ENCODE data around the gene CHCHD4. TPM values are rescaled to one million over a fixed set of nuclear protein-coding genes. Genes with fewer than 3 reads are reported as not detected.

CHCHD4 gene
- total and polyA plus RNA-seq, 10 of the 15 experiments (the other 5 are each of a cell fraction or from before 2014, with no cell fraction given) = 21.0 to 46.8 (median 29.0) TPM

DNA sequence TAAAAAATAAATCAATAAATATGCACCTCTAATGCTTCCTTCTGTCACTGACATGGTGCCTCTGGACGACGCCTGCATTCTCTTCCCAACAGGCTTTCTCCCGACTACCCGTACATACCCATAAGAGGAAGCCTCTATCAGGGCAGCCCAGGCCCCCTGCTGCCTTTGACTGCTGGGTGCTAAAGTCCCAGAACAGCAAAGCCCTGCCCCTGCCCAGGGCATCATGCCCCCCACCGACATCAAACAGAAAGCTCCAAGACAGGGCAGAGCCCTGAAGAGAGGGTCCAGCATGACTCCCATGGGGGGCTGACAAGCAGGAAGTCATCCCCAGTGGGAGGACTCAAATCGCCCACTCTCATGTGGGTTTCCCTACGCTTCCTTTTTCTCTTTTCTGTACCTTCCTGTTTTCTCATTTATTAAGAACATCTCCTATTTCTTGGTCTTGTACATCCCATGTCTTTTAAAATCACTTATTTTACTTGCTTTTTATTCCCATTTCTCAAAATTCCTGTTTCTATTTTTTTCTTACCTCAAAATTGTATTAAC, 30.3 kb upstream of the CHCHD4 start:
- POLR2A ChIA-PET = no interaction called here

More for the DNA sequence above, 30.3 kb upstream of the CHCHD4 start:
- ATAC-seq (no peak), DNase-seq (ENCODE audit: low read depth, low spot score) (no peak), FAIRE-seq (no peak)
- SMC1A ChIA-PET (ENCODE audit: uncharacterized antibody, unreplicated experiment) = no interaction called here
- Histone ChIP-seq H3K4me1 (ENCODE audit: control insufficient read depth, insufficient read depth, low read length) (no peaks in the 10 kb centered on the region), H3K27me3 (replicated peaks in 1 of 2; ENCODE audit: control insufficient read depth in 2 of 2, insufficient read depth in 2 of 2, low read length in 1 of 2) (no peaks in the 10 kb centered on the region), H3K36me3 (ENCODE audit: control insufficient read depth in 2 of 2, insufficient read depth in 2 of 2, low read length in 1 of 2) (peaks cover 15 to 33% of the 10 kb centered on the region in 2 experiments), H3K27ac (ENCODE audit: control insufficient read depth, insufficient read depth) (no peak overlapping the region), H3K79me2 (ENCODE audit: control insufficient read depth, insufficient read depth, low read length) (no peaks in the 10 kb centered on the region), H3K9me3 (replicated peaks; ENCODE audit: control insufficient read depth, insufficient read depth, low read length) (no peaks in the 10 kb centered on the region), H2AFZ (ENCODE audit: control insufficient read depth, low read depth, low read length) (no peak overlapping the region), H3K4me2 (ENCODE audit: control insufficient read depth, insufficient read depth) (no peak overlapping the region), H4K20me1 (ENCODE audit: control insufficient read depth, insufficient read depth) (no peaks in the 10 kb centered on the region), H3K4me3 (no peak overlapping the region), H3K9ac (ENCODE audit: control insufficient read depth, insufficient read depth, low read length) (no peak overlapping the region)
- WGBS (ENCODE audit: insufficient coverage, insufficient replicate concordance, low lambda C conversion rate, missing lambda C conversion rate) = 88% methylated on average over 7 of the region's 7 CpGs
- in situ Hi-C loops (cut with MboI) (no loop called here), intact Hi-C loops (cut with micrococcal nuclease; ENCODE audit: unreplicated experiment) (no loop called here)
- CTCF ChIA-PET = no interaction called here
- no TSS peak for BruUV-seq (replicated peaks)
- TF ChIP-seq, protein P1, sequence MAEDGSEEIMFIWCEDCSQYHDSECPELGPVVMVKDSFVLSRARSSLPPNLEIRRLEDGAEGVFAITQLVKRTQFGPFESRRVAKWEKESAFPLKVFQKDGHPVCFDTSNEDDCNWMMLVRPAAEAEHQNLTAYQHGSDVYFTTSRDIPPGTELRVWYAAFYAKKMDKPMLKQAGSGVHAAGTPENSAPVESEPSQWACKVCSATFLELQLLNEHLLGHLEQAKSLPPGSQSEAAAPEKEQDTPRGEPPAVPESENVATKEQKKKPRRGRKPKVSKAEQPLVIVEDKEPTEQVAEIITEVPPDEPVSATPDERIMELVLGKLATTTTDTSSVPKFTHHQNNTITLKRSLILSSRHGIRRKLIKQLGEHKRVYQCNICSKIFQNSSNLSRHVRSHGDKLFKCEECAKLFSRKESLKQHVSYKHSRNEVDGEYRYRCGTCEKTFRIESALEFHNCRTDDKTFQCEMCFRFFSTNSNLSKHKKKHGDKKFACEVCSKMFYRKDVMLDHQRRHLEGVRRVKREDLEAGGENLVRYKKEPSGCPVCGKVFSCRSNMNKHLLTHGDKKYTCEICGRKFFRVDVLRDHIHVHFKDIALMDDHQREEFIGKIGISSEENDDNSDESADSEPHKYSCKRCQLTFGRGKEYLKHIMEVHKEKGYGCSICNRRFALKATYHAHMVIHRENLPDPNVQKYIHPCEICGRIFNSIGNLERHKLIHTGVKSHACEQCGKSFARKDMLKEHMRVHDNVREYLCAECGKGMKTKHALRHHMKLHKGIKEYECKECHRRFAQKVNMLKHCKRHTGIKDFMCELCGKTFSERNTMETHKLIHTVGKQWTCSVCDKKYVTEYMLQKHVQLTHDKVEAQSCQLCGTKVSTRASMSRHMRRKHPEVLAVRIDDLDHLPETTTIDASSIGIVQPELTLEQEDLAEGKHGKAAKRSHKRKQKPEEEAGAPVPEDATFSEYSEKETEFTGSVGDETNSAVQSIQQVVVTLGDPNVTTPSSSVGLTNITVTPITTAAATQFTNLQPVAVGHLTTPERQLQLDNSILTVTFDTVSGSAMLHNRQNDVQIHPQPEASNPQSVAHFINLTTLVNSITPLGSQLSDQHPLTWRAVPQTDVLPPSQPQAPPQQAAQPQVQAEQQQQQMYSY (CRISPR knock-in tag; IDR thresholded peaks at IDR 0.05) = no peak
- TF ChIP-seq SIX5 (IDR thresholded peaks at IDR 0.05; ENCODE audit: low read depth, low read length, severe bottlenecking) (no peak), DPF2 (IDR thresholded peaks at IDR 0.05) (no peak), IRF5 (IDR thresholded peaks at IDR 0.05; ENCODE audit: borderline replicate concordance) (no peak), CHD4 (IDR thresholded peaks at IDR 0.05) (no peak), RAD51 (IDR thresholded peaks at IDR 0.05) (no peak)
- RAD21 ChIA-PET (ENCODE audit: unreplicated experiment) = no interaction called here

Data from GM12878 (cell line).